HG02623 (cell line): ENCODE results near the gene GSN.

ENCODE experiments used
- ATAC-seq: cut with Tn5 transposase; IDR thresholded peaks from one replicate; pipeline ENCODE4 v1.9.1; 2021; ENCODE audit warnings: moderate library complexity; ENCODE audit not compliant: unreplicated experiment

GSN gene

DNA sequence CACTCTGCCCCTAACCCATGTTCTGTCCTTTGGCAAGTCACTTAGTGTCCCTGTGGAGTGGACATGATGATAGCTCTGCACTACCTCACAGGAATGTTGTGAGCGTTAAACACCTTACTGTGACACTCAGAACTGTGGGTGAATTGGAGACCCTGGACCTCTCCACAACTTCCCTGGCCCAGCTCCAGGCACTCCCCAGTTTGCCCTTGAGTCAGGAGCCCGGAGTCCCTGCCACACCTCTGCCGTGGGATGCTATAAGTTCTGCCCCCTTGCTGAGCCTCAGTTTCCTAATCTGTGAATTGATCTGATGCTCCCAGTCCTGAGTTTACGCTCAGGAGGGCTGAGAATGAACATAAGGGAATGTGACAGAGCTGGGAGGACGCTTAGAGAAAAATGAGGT is 34.4 kb downstream of the GSN start:
- no peak for ATAC-seq

- ATAC-seq: no peak
These were observed 34.8 kb downstream of the GSN start for GRCh38 chr9:121302786-121303185.

GRCh38 chr9:121303456-121304451 is 35.8 kb downstream of the GSN start:
- no peak for ATAC-seq

- ATAC-seq: no peak
These were observed 36.7 kb downstream of the GSN start for GRCh38 chr9:121304707-121305106.

- no peak for ATAC-seq
These were observed 37.5 kb downstream of the GSN start for GRCh38 chr9:121305269-121305994.

DNA sequence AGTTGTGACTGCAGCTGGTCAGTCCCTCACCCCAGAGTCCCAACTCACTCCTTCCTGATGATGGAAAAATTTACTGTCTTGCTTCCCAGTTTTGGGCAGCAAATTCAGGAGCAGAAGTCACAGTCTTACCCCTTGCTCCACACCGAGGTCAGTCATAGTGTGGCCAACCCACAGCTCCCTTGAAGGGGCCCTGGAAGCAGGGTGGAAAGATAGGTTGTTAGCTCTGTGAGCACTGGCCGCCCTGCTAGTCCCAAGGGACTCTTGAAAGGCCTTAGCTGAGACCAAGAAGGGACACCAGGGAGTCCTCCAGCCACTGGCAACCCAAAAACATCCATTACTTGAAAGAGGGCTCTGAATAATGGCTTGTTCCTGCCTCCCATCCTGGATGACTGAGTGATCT is 40.0 kb downstream of the GSN start:
- ATAC-seq: no peak

DNA sequence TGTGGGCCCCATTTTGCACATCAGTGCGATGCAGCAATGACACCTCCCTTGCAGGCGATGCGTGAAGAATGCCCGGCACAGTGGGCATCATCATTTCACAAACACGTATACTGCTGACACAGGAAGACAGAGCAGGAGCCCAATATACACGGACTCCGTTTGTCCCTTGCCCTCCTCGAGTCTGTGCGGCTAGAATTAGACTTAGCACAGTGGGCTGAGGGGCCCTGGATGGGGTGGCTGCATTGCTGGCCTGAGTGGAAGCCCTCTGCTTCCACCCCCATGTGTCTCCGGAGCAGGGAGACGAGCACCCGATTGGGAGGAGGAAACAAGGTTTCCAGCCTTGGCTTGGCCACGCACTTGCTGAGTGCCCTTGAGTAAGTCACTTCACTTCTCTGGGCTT is 40.8 kb downstream of the GSN start:
- no peak for ATAC-seq

- no peak for ATAC-seq
These were observed 41.2 kb downstream of the GSN start for GRCh38 chr9:121309171-121309570.

- ATAC-seq: no peak
These were observed 42.0 kb downstream of the GSN start for GRCh38 chr9:121309833-121310425.

DNA sequence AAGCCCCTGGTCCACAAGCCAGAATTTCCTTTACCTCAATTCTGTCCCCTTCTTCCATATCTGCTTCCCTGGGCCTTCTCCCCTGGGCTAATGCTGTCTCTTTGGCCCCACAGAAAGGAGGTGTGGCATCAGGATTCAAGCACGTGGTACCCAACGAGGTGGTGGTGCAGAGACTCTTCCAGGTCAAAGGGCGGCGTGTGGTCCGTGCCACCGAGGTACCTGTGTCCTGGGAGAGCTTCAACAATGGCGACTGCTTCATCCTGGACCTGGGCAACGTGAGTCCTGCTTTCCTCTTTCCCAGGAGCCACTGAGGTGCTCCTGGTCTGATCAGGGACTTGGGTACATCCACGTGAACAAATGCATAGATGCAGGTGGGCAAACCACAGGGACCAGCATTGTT is 42.6 kb downstream of the GSN start:
- ATAC-seq: no peak

- no peak for ATAC-seq
These were observed 44.2 kb downstream of the GSN start for GRCh38 chr9:121312169-121312568.

- ATAC-seq: no peak
These were observed 45.6 kb downstream of the GSN start for GRCh38 chr9:121313458-121314152.

GRCh38 chr9:121316378-121316777 is 48.4 kb downstream of the GSN start:
- ATAC-seq: no peak

DNA sequence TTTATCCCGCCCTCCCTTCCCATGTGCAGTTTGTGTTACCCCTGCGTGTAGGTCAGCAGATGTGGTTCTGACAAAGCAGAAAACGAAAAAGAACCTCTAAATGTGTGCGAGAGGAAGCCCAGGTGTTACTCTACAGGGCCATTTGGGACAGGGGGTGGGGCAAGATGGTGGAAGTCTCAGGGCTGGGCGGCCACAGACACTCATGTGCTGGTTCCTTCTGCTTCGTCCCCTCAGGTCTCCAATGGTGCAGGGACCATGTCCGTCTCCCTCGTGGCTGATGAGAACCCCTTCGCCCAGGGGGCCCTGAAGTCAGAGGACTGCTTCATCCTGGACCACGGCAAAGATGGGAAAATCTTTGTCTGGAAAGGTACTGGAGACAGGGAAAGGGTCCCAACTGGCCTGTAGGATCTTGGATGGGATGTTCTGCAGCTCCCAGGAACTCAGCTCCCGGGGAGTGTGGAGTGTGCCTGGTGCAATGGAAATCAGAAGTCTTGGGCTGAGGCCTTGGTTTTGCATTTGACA is 49.0 kb downstream of the GSN start:
- no peak for ATAC-seq

- ATAC-seq: no peak
These were observed 50.0 kb downstream of the GSN start for GRCh38 chr9:121317737-121318630.

DNA sequence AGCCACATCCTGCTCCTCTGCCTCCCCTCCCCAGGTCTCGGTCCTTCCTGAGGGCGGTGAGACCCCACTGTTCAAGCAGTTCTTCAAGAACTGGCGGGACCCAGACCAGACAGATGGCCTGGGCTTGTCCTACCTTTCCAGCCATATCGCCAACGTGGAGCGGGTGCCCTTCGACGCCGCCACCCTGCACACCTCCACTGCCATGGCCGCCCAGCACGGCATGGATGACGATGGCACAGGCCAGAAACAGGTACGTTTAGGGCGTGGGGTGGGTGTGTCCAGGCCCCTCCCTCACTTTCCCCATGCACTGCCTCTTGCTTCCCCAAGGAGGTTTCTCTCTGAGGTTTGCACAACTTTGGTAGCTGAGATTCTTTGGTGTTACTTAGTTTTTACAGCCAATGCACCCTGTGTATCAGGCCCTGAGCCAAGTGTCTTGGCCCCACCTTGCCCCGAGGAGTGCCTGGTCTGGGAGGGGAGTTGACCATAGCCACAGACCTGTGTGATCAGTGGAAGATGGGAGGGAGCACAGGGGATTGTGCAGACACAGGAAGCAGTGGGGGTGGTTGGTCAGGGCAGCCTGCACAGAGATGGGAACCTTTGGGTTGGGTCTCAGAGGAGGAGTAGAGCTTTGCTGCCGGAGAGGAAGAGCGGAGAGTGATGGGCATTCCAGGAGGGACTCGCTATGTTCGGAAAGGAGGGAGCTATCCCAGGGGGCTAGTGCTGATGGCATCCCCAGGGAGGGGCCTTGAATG is 50.8 kb downstream of the GSN start:
- no peak for ATAC-seq

DNA sequence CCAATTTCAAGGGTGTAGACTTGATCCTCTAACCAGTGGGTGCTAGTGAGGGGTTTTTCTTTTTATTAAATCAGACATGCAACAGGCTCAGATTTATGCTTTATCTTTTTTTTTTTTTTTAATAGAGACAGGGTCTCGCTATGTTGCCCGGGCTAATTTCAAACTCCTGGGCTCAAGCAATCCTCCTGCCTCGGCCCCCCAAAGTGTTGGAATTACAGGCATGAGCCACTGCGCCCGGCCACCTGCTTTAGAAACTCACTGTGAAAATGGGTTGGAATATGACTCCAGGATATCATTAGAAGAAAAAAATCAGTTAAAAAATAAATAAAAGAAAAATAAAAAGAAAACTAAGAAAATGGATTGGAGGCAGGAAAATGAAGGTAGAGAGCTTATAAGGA is 51.4 kb downstream of the GSN start:
- no peak for ATAC-seq

GRCh38 chr9:121321016-121321503 is 53.1 kb downstream of the GSN start:
- ATAC-seq: no peak
